ENCODE results near the gene USH2A.

GRCh38 chr1:216032961-216033614 lies 390.2 kb downstream of the USH2A start:
- TF ChIP-seq ZNF580 (tag by site-specific recombination; IDR thresholded peaks at IDR 0.05) (no peak), ZNF169 (tag by site-specific recombination; IDR thresholded peaks at IDR 0.05) (no peak), CTCF (tag by site-specific recombination; IDR thresholded peaks at IDR 0.05) (no peak), KLF16 (tag by site-specific recombination; IDR thresholded peaks at IDR 0.05) (no peak), ZNF792 (tag by site-specific recombination; IDR thresholded peaks at IDR 0.05) (no peak), ZNF239 (tag by site-specific recombination; IDR thresholded peaks at IDR 0.05) (no peak), ELK4 (IDR thresholded peaks at IDR 0.05; ENCODE audit: borderline replicate concordance, low read depth, low read length) (no peak), ZBTB10 (tag by site-specific recombination; IDR thresholded peaks at IDR 0.05) (no peak), ZNF600 (tag by site-specific recombination; IDR thresholded peaks at IDR 0.05) (no peak)

Data from HEK293 (cell line).